GM23338 (cell line): ENCODE results near the gene SPINT1.

ENCODE experiments used
- POLR2AphosphoS5 ChIP-seq: IDR thresholded peaks from 2 replicates; pipeline ENCODE4 v1.6.1; 2016; ENCODE audit warnings: antibody characterized with exemption, low read depth
- TF ChIP-seq, protein P1 (sequence below), 2 experiments: fragments of 200-600 bp in 1 of 2; sonication (generic) in 1 of 2; conservative IDR thresholded peaks; 2 replicates each; pipeline versions ENCODE4 v1.5.1 to v1.6.1; 2016 to 2017; ENCODE audit warnings: antibody characterized with exemption in 2 of 2, low read depth in 2 of 2, mild to moderate bottlenecking in 2 of 2, moderate library complexity in 1 of 2

DNA sequence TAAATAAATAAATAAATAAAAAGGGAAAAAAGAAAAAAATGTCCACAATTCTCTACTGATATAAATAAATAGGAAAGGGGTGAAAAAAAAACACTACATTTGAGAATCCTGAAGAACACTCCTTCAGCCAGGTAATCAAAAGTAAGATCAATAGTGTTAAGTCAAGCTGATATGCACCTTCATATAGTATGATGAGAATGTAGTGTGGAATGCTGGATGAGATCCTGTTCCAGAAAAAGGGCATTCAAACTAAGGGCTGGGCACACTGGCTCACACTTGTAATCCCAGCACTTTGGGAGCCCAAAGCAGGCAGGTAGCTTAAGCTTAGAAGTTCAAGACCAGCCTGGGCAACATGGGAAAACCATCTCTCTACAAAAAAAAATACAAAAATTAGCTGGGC lies 45.3 kb downstream of the SPINT1 start:
- TF ChIP-seq POLR2AphosphoS5 = no peak
- TF ChIP-seq, protein P1, sequence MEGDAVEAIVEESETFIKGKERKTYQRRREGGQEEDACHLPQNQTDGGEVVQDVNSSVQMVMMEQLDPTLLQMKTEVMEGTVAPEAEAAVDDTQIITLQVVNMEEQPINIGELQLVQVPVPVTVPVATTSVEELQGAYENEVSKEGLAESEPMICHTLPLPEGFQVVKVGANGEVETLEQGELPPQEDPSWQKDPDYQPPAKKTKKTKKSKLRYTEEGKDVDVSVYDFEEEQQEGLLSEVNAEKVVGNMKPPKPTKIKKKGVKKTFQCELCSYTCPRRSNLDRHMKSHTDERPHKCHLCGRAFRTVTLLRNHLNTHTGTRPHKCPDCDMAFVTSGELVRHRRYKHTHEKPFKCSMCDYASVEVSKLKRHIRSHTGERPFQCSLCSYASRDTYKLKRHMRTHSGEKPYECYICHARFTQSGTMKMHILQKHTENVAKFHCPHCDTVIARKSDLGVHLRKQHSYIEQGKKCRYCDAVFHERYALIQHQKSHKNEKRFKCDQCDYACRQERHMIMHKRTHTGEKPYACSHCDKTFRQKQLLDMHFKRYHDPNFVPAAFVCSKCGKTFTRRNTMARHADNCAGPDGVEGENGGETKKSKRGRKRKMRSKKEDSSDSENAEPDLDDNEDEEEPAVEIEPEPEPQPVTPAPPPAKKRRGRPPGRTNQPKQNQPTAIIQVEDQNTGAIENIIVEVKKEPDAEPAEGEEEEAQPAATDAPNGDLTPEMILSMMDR (conservative IDR thresholded peaks at IDR 0.05; ENCODE audit: low read depth in 2 of 2) = no peak
